Renal cortex interstitium (tissue), 11 donors: ENCODE results near the gene TMEM220. TPM values are rescaled to one million over a fixed set of nuclear protein-coding genes. Genes with fewer than 3 reads are reported as not detected.

ENCODE experiments used
- DNase-seq, 11 donors: peaks; one replicate each; pipeline ENCODE4 v3.0.0-alpha.2; 2013; ENCODE audit warnings: low read depth in 9 of 11, low spot score in 4 of 11; ENCODE audit errors: extremely low read depth in 1 of 11
- polyA plus RNA-seq, 3 donors: library from polyadenylated mRNA; unstranded; fragments of 120-200 nt; gene quantifications; one replicate each; pipeline ENCODE4 v1.2.1, GENCODE V29; 2013; ENCODE audit not compliant: insufficient read length in 3 of 3

TMEM220 gene
- polyA plus RNA-seq, 3 donors, result 8.5 to 15.2 (median 10.6) TPM

- DNase-seq, result no peak
Measured at GRCh38 chr17:10757067-10757466, 27.2 kb upstream of the TMEM220 start.

GRCh38 chr17:10756619-10757018 is 26.8 kb upstream of the TMEM220 start:
- DNase-seq, result no peak

- no peak for DNase-seq
Measured at GRCh38 chr17:10756185-10756584, 26.4 kb upstream of the TMEM220 start.

GRCh38 chr17:10755592-10756127 is 25.8 kb upstream of the TMEM220 start:
- DNase-seq, result no peak

- DNase-seq, result no peak
Measured at GRCh38 chr17:10754861-10755591, 25.2 kb upstream of the TMEM220 start.

- DNase-seq, result no peak
Measured at GRCh38 chr17:10754109-10754508, 24.3 kb upstream of the TMEM220 start.

- no peak for DNase-seq
Measured at GRCh38 chr17:10752696-10753095, 22.9 kb upstream of the TMEM220 start.

GRCh38 chr17:10751563-10751962 is 21.7 kb upstream of the TMEM220 start:
- no peak for DNase-seq

- no peak for DNase-seq
Measured at GRCh38 chr17:10750210-10750609, 20.4 kb upstream of the TMEM220 start.

GRCh38 chr17:10748531-10749181 is 18.8 kb upstream of the TMEM220 start:
- DNase-seq, result no peak

- DNase-seq, result no peak
Measured at GRCh38 chr17:10745231-10745630, 15.4 kb upstream of the TMEM220 start.

GRCh38 chr17:10744501-10745000 is 14.7 kb upstream of the TMEM220 start:
- DNase-seq, result no peak

- no peak for DNase-seq
Measured at GRCh38 chr17:10743316-10744009, 13.6 kb upstream of the TMEM220 start.

- DNase-seq, result no peak
Measured at GRCh38 chr17:10742431-10742830, 12.6 kb upstream of the TMEM220 start.

GRCh38 chr17:10741416-10742135 is 11.8 kb upstream of the TMEM220 start:
- no peak for DNase-seq

GRCh38 chr17:10739386-10739785 is 9.6 kb upstream of the TMEM220 start:
- DNase-seq, result no peak

- DNase-seq, result no peak
Measured at GRCh38 chr17:10738521-10739258, 8.9 kb upstream of the TMEM220 start.

GRCh38 chr17:10737736-10738135 is 7.9 kb upstream of the TMEM220 start:
- no peak for DNase-seq
